ENCODE results near the gene GNG2. TPM values are rescaled to one million over a fixed set of nuclear protein-coding genes. Genes with fewer than 3 reads are reported as not detected.

GNG2 gene
- total and polyA plus RNA-seq, 3 experiments from 2014 or later: 106 to 218 (median 112) TPM

DNA sequence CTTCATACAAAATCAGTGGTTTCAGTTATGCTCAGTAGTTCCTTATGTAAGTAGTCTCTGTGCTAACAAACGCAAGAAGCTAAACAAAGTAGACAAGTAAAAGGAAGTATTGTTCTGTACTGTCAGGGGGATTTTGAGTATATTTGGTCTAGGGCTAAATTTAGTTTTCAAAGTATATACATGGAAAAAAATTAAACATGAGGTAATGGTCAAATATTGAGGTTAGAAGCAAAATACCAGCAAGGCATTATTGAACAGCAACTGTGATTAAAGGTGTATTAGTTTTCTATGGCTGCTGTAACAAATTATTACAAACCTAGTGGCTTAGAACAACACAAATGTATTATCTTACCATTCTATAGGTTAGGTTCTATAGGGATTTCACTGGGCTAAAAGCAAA, 18.8 kb downstream of the GNG2 start:
- peaks cover 66% of the 10 kb centered on the region for H3K4me1 ChIP-seq (ENCODE audit: insufficient read depth, low read length)
- peaks cover 12 to 62% (median 25%) of the 10 kb centered on the region in 3 donors for H3K36me3 Mint-ChIP-seq

DNA sequence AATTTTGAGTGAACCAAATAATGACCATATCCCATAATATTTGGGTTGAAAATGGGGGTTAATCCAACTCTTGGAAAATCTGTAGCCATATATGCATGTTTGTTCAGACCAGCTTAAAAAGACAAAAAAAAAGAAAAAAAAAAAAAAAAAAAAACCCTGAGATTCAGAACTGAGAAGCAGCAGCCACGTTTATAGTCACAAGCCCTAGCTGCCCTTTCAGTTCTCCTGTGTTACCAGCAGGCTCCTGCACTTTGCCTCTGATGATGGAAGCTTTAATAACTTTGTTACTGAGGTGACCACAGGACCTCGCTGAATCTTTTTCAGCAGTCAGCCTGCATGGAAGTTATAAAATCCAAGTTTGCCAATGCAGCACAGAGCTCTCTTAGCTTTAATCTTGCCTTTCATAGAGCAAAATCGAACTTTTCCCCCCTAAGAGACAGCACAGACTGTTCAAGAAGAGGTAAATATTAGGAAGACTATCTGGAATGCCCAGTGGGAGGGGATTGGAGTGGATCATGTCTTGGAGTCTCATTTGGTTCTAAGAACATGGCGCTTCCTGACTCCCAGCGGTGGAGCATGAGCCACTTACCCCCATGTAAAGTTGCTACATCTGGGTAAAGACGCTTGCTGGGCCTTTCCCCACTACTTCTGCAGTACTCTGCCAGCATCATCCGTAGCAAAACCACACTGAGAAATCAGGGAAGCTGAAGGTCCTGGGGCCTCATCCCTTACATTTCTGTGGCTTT, 20.6 kb downstream of the GNG2 start:
- Histone ChIP-seq H3K27me3 (ENCODE audit: insufficient read depth, low read length, poor library complexity, severe bottlenecking) (no peaks in the 10 kb centered on the region), H3K9me3 (ENCODE audit: low read length) (no peaks in the 10 kb centered on the region), H3K36me3 (ENCODE audit: insufficient read depth, low read length) (no peaks in the 10 kb centered on the region), H3K27ac (ENCODE audit: low read depth, low read length) (no peak overlapping the region), H3K4me1 (ENCODE audit: insufficient read depth, low read length) (peaks cover 71% of the 10 kb centered on the region), H3K4me3 (ENCODE audit: low read length) (no peak overlapping the region)
- Mint-ChIP-seq H3K4me1 (peaks cover 88 to 96% (median 92%) of the 10 kb centered on the region in 3 donors), H3K27me3 (no peaks in the 10 kb centered on the region), H3K9me3 (no peaks in the 10 kb centered on the region), H3K27ac (peak overlapping the region; percentile 57 to 94 (median 67)), H3K36me3 (peaks cover 12 to 61% (median 20%) of the 10 kb centered on the region in 3 donors), H3K4me3 (peak overlapping the region in 5 of 7 donors; percentile 5 to 34 (median 12))
- POLR2A ChIA-PET: interaction anchor here (0.9 kb wide), 1 partner anchor 16 kb away, joined by 4 read pairs; no protein-coding TSS in a partner anchor
- CTCF ChIA-PET: interaction anchor here (1.0 kb wide), 1 partner anchor 13 kb away, joined by 3 read pairs; no protein-coding TSS in a partner anchor
- DNase-seq: no peak

More for the DNA sequence above, 18.8 kb downstream of the GNG2 start:
- Histone ChIP-seq H3K9me3 (ENCODE audit: low read length) (no peaks in the 10 kb centered on the region), H3K27me3 (ENCODE audit: insufficient read depth, low read length, poor library complexity, severe bottlenecking) (no peaks in the 10 kb centered on the region), H3K4me3 (ENCODE audit: low read length) (no peak overlapping the region), H3K27ac (ENCODE audit: low read depth, low read length) (no peak overlapping the region), H3K36me3 (ENCODE audit: insufficient read depth, low read length) (no peaks in the 10 kb centered on the region)
- no peak overlapping the region for H3K4me3 Mint-ChIP-seq
- ChIA-PET POLR2A (no interaction called here), CTCF (no interaction called here)
- H3K27me3 Mint-ChIP-seq: no peaks in the 10 kb centered on the region
- peaks cover 82 to 91% (median 86%) of the 10 kb centered on the region in 3 donors for H3K4me1 Mint-ChIP-seq
- DNase-seq: no peak
- H3K27ac Mint-ChIP-seq: peak overlapping the region; percentile 11 to 64 (median 32)
- H3K9me3 Mint-ChIP-seq: no peaks in the 10 kb centered on the region

DNA sequence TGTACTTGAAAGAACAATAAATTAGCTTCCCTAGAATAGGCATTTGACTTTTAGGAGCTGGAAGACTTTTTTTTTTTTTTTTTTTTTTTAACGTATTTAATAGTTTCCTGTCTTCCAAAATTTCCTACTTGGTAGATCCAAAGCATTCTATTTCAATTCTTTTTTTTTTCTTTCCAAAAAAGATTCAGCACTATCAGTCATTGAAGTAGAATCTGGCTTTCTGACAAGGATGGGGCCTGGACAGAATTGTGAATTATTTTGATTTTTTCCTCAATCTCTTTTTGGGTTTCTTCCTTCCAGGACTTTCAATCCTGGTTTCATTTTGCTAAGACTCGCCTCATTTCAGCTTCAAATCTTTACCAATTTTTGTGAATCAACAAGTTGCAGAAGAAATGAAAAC, 21.2 kb downstream of the GNG2 start:
- no peak overlapping the region for H3K27ac ChIP-seq (ENCODE audit: low read depth, low read length)

DNA sequence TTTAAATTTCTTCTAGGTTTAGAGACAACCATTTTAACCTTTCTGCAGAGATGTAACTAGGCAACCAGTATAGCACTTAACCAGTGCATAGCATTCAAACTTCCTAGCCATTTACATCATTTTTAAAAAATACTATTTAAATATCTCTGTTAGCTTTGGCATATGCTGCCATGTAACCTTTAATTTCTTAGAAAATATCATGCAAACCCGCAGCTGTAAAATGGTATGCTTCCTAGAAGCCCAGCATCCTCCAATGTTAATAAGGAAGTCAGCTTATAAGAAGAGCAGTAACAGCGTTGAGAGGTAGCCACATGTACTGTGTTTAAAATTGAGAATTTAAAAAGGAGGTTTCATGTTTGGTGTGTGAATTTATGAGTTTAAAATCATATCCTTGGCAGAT, 22.8 kb downstream of the GNG2 start:
- peaks cover 72% of the 10 kb centered on the region for H3K4me1 ChIP-seq (ENCODE audit: insufficient read depth, low read length)
- POLR2A ChIA-PET: interaction anchor here (0.6 to 1.0 kb wide), 2 partner anchors 16 to 60 kb away, joined by 3 read pairs; no protein-coding TSS in a partner anchor

More for the DNA sequence above, 21.2 kb downstream of the GNG2 start:
- peaks cover 88 to 96% (median 92%) of the 10 kb centered on the region in 3 donors for H3K4me1 Mint-ChIP-seq
- H3K4me3 Mint-ChIP-seq: no peak overlapping the region
- Histone ChIP-seq H3K9me3 (ENCODE audit: low read length) (no peaks in the 10 kb centered on the region), H3K4me3 (ENCODE audit: low read length) (no peak overlapping the region), H3K4me1 (ENCODE audit: insufficient read depth, low read length) (peaks cover 71% of the 10 kb centered on the region), H3K27me3 (ENCODE audit: insufficient read depth, low read length, poor library complexity, severe bottlenecking) (no peaks in the 10 kb centered on the region), H3K36me3 (ENCODE audit: insufficient read depth, low read length) (no peaks in the 10 kb centered on the region)
- H3K36me3 Mint-ChIP-seq: peaks cover 12 to 61% (median 20%) of the 10 kb centered on the region in 3 donors
- H3K27me3 Mint-ChIP-seq: peaks cover 0 to under 1% of the 10 kb centered on the region in 2 donors
- H3K27ac Mint-ChIP-seq: peak overlapping the region in 6 of 8 donors; percentile 3 to 83 (median 48)
- no peak for DNase-seq
- POLR2A ChIA-PET: no interaction called here
- no peaks in the 10 kb centered on the region for H3K9me3 Mint-ChIP-seq
- CTCF ChIA-PET: interaction anchor here (1.0 kb wide), 1 partner anchor 12 kb away, joined by 3 read pairs; no protein-coding TSS in a partner anchor

DNA sequence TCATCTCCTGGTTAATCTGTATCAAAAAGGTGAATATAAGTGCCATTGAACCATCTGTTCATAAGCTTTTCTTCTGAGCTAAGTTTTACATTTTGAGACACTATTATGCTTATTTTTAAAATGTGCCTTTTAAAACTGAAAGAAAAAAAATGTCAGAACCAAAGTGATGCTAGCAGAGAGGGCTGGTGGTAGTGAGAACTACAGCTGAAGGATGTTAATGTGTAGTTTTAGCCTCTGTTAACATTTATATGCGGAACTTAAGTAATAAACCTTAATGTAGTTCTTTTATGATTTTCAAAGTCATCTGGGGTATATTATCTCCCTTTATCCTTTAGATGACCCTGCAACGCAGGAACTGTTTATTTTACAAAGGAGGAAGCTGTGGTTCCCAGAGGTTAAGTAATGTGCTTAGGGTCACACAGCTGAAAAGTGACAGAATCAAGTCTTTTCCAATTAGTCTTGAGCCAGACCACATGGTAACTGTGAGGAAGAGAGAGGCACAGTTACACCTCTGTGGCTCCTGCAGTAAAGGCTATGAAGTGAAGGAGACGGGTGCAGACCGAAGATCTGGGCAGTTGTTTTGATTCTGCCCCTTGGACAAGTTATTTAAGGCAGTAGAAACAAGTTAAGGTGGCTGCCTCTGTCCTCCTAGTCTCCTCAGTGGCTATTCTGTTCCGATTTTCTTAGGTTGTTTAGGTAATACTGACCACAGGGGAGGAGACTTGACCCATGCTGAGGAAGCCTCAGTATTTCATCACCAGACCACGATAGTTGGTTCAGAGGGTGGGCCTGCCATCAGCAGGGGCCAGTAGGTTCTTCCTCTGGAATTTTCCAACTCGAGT, 23.9 kb downstream of the GNG2 start:
- CTCF ChIA-PET: interaction anchor here (1.1 to 1.9 kb wide), 2 partner anchors 24 to 105 kb away, joined by 3 to 5 read pairs; partner anchors contain the start of gene GNG2
- Mint-ChIP-seq H3K36me3 (peaks cover 8 to 59% (median 14%) of the 10 kb centered on the region in 3 donors), H3K9me3 (no peaks in the 10 kb centered on the region), H3K27me3 (peaks cover 0 to 1% of the 10 kb centered on the region in 2 donors), H3K4me1 (peaks cover 83 to 95% (median 92%) of the 10 kb centered on the region in 3 donors), H3K4me3 (peak overlapping the region; percentile 10 to 64 (median 53)), H3K27ac (peak overlapping the region; percentile 64 to 89 (median 84))
- peaks cover 75% of the 10 kb centered on the region for H3K4me1 ChIP-seq (ENCODE audit: insufficient read depth, low read length)
- DNase-seq: no peak
- POLR2A ChIA-PET: interaction anchor here (1.0 kb wide), 1 partner anchor 24 kb away, joined by 3 read pairs; the partner anchor contains the start of gene GNG2
- H3K4me3 ChIP-seq (ENCODE audit: low read length): no peak overlapping the region
- no peaks in the 10 kb centered on the region for H3K36me3 ChIP-seq (ENCODE audit: insufficient read depth, low read length)
- H3K27me3 ChIP-seq (ENCODE audit: insufficient read depth, low read length, poor library complexity, severe bottlenecking): no peaks in the 10 kb centered on the region
- H3K9me3 ChIP-seq (ENCODE audit: low read length): no peaks in the 10 kb centered on the region
- H3K27ac ChIP-seq (ENCODE audit: low read depth, low read length): no peak overlapping the region

More for the DNA sequence above, 22.8 kb downstream of the GNG2 start:
- CTCF ChIA-PET: interaction anchor here (1.1 to 1.9 kb wide), 3 partner anchors 23 to 384 kb away, joined by 3 to 5 read pairs (median 3); partner anchors contain the start of genes GNG2 and PTGDR
- Histone ChIP-seq H3K9me3 (ENCODE audit: low read length) (no peaks in the 10 kb centered on the region), H3K27me3 (ENCODE audit: insufficient read depth, low read length, poor library complexity, severe bottlenecking) (no peaks in the 10 kb centered on the region), H3K4me3 (ENCODE audit: low read length) (no peak overlapping the region), H3K27ac (ENCODE audit: low read depth, low read length) (no peak overlapping the region), H3K36me3 (ENCODE audit: insufficient read depth, low read length) (no peaks in the 10 kb centered on the region)
- H3K4me3 Mint-ChIP-seq: peak overlapping the region in 2 of 7 donors; percentile 27 to 46
- DNase-seq: no peak
- peaks cover 0 to 1% of the 10 kb centered on the region in 2 donors for H3K27me3 Mint-ChIP-seq
- H3K36me3 Mint-ChIP-seq: peaks cover 12 to 61% (median 19%) of the 10 kb centered on the region in 3 donors
- no peaks in the 10 kb centered on the region for H3K9me3 Mint-ChIP-seq
- H3K4me1 Mint-ChIP-seq: peaks cover 85 to 95% (median 92%) of the 10 kb centered on the region in 3 donors
- peak overlapping the region in 6 of 8 donors; percentile 5 to 64 (median 26) for H3K27ac Mint-ChIP-seq

DNA sequence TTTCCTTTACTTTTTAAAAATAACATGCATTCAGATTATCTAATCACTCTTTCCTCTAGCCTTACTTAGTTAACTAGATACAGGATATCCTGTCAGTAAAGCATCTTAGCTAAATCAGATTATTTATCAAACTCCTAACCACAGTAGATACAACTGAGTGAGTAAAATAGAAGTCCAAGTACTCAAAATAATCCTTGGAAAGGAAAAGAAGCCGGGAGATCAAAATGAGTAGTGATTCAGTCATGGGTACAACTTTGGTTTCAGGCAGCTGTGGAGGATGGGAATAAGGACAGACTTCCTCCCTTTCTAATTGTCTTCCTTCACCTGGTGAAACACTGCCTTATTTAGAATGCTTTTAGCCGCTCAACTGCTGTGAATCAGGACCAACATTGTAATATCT, 29.4 kb downstream of the GNG2 start:
- Mint-ChIP-seq H3K4me1 (peaks cover 89 to 94% (median 93%) of the 10 kb centered on the region in 3 donors), H3K27me3 (peaks cover 0 to 1% of the 10 kb centered on the region in 2 donors), H3K9me3 (no peaks in the 10 kb centered on the region), H3K27ac (peak overlapping the region; percentile 29 to 91 (median 78)), H3K36me3 (peaks cover 4 to 44% (median 7%) of the 10 kb centered on the region in 3 donors), H3K4me3 (peak overlapping the region in 5 of 7 donors; percentile 20 to 78 (median 37))
- Histone ChIP-seq H3K4me1 (ENCODE audit: insufficient read depth, low read length) (peaks cover 64% of the 10 kb centered on the region), H3K27me3 (ENCODE audit: insufficient read depth, low read length, poor library complexity, severe bottlenecking) (no peaks in the 10 kb centered on the region), H3K27ac (ENCODE audit: low read depth, low read length) (no peak overlapping the region), H3K9me3 (ENCODE audit: low read length) (no peaks in the 10 kb centered on the region), H3K4me3 (ENCODE audit: low read length) (no peak overlapping the region), H3K36me3 (ENCODE audit: insufficient read depth, low read length) (no peaks in the 10 kb centered on the region)
- ChIA-PET CTCF (interaction anchor here (0.9 to 1.3 kb wide), 3 partner anchors 11 to 110 kb away, joined by 3 to 5 read pairs (median 4); no protein-coding TSS in a partner anchor), POLR2A (interaction anchor here (1.0 kb wide), 1 partner anchor 42 kb away, joined by 4 read pairs; no protein-coding TSS in a partner anchor)
- no peak for DNase-seq

DNA sequence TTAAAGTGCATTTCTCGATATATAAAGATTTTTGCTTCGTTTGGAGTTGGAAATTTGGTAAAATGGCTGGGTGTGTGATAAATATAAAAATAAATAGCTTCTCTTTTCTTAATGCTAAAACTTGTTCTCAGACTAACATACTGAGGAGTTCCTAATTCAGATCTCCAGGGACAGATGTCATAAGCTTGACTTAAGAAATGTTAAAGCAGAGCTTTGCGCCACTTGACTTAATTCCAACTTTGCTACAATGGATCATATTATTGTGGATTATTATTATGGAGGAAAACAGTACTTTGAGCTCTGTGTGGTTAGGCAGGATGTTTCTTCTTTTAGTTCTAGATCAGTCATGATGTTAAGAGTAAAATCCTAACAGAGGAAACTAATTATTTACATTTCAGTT, 33.8 kb downstream of the GNG2 start:
- Histone ChIP-seq H3K9me3 (ENCODE audit: low read length) (no peaks in the 10 kb centered on the region), H3K36me3 (ENCODE audit: insufficient read depth, low read length) (no peaks in the 10 kb centered on the region), H3K4me1 (ENCODE audit: insufficient read depth, low read length) (peaks cover 54% of the 10 kb centered on the region), H3K27ac (ENCODE audit: low read depth, low read length) (no peak overlapping the region), H3K27me3 (ENCODE audit: insufficient read depth, low read length, poor library complexity, severe bottlenecking) (no peaks in the 10 kb centered on the region), H3K4me3 (ENCODE audit: low read length) (no peak overlapping the region)
- H3K36me3 Mint-ChIP-seq: peaks cover 9 to 47% (median 13%) of the 10 kb centered on the region in 3 donors
- H3K4me1 Mint-ChIP-seq: peaks cover 87 to 98% (median 92%) of the 10 kb centered on the region in 3 donors
- no peak overlapping the region for H3K4me3 Mint-ChIP-seq
- no peaks in the 10 kb centered on the region for H3K27me3 Mint-ChIP-seq
- H3K27ac Mint-ChIP-seq: peak overlapping the region in 4 of 8 donors; percentile 45 to 76 (median 65)
- POLR2A ChIA-PET: no interaction called here
- no peaks in the 10 kb centered on the region for H3K9me3 Mint-ChIP-seq
- CTCF ChIA-PET: interaction anchor here (1.2 kb wide), 1 partner anchor 13 kb away, joined by 3 read pairs; no protein-coding TSS in a partner anchor
- no peak for DNase-seq
